Spleen (tissue), 3 donors: ENCODE results near the gene DPYSL5.

ENCODE experiments used
- POLR2A ChIP-seq, 3 donors: fragments of 450-650 bp; IDR thresholded peaks; one replicate each; pipeline ENCODE4 v1.5.1; 2017; ENCODE audit warnings: antibody characterized with exemption in 3 of 3, mild to moderate bottlenecking in 1 of 3
- POLR2AphosphoS5 ChIP-seq, 3 donors: sonication (generic); formaldehyde crosslinking; IDR thresholded peaks; one replicate each; pipeline ENCODE4 v1.5.1; 2017; ENCODE audit warnings: antibody characterized with exemption in 3 of 3

DNA sequence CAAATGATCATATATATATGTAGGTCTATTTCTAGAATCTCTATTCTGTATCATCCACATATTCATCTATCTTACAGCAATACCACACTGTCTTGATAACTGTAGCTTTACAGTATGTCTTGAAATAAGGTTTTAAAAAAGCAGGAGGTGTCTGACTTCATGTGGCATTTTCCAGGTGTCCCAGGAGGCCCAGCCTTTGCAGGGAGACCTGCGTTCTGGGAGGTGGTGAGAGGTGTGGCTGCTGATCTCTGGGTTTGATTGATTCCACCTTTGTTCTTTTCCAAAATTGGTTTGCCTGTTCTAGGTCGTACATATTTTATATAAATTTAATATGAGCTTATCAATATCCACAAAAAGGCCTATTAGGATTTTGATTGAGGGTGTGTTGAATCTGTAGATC, 26.6 kb downstream of the DPYSL5 start:
- no peak for TF ChIP-seq POLR2A (IDR thresholded peaks at IDR 0.05)
- no peak for TF ChIP-seq POLR2AphosphoS5 (IDR thresholded peaks at IDR 0.05)
